Tibial nerve (tissue), 4 donors: ENCODE data around the gene SERPINI1.

Experiments
- CTCF ChIP-seq, 5 experiments: fragments of 200-600 bp in 3 of 5; fragments of 450-650 bp in 2 of 5; sonication (generic) in 3 of 5; IDR thresholded peaks; one replicate each; pipeline ENCODE4 v1.5.1; 2016 to 2019; ENCODE audit warnings: antibody characterized with exemption in 5 of 5, mild to moderate bottlenecking in 3 of 5, moderate library complexity in 2 of 5
- EP300 ChIP-seq, 2 donors: sonication (generic); formaldehyde crosslinking; IDR thresholded peaks; one replicate each; pipeline ENCODE4 v1.6.1; 2017; ENCODE audit warnings: antibody characterized with exemption in 2 of 2, mild to moderate bottlenecking in 1 of 2
- POLR2A ChIP-seq, 2 donors: fragments of 450-650 bp; IDR thresholded peaks; one replicate each; pipeline ENCODE4 v1.6.1; 2017; ENCODE audit warnings: antibody characterized with exemption in 2 of 2, mild to moderate bottlenecking in 2 of 2, moderate library complexity in 2 of 2

DNA sequence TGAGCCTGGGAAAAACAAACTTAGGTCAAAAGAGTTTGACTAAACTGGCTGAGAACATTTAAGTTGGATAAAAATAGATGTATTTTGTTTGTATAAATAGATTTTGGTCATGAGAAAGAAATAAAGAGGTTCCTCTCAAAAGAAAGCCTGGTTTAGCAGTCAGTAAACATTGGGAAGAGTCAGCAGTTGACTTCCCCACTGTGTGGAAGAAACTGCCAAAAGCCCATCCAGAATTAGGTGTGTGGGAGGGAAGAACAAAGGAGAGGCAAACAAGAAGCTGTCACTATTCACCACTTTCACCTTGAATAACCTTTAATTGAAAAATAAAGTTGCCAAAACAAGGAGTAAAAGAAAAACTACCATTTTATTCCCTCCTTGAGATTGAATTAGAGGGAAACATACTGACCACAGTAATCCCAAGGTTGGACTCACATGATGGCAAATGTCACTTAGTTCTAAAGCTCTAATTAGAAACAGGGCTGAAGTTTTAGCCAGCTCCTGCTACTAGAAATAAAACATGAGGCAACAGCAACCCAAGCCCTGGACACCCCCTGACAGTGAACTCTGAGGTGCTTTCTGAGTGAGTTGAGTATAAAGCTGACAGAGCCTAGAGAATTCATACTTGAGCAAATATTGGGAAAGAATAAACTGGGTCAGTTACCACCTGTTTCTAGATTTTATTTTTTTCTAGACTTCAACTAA is 139.3 kb downstream of the SERPINI1 start:
- TF ChIP-seq CTCF (IDR thresholded peaks at IDR 0.05) = no peak
- TF ChIP-seq POLR2A (IDR thresholded peaks at IDR 0.05) = no peak
- no peak for TF ChIP-seq EP300 (IDR thresholded peaks at IDR 0.05)
